Measurements from ENCODE around the gene FAM124B. TPM values are rescaled to one million over a fixed set of nuclear protein-coding genes. Genes with fewer than 3 reads are reported as not detected.

The FAM124B gene
- total and polyA plus RNA-seq, 2 of the 8 experiments (the other 6 are each of a cell fraction or from before 2014, with no cell fraction given), result 2.1 to 2.6 TPM

GRCh38 chr2:224403657-224404056 lies 1.8 kb upstream of the FAM124B start (continued):
- TF ChIP-seq SP2 (IDR thresholded peaks at IDR 0.05; ENCODE audit: low read length), result no peak
- TF ChIP-seq KDM5A (IDR thresholded peaks at IDR 0.05; ENCODE audit: low read length), result no peak
- no peak for TF ChIP-seq BACH1 (IDR thresholded peaks at IDR 0.05; ENCODE audit: low read length)

Measured in H1 (cell line).